Sigmoid colon (tissue), 7 donors: ENCODE data around the gene SPINK6. TPM values are rescaled to one million over a fixed set of nuclear protein-coding genes. Genes with fewer than 3 reads are reported as not detected.

ENCODE experiments used
- DNase-seq: peaks from one replicate; pipeline ENCODE4 v3.0.0-alpha.2; 2019
- H3K27ac ChIP-seq, 4 donors: fragments of 200-600 bp; sonication (generic); one replicate each; pipeline ENCODE4 v1.5.1; 2016 to 2019; ENCODE audit warnings: mild to moderate bottlenecking in 1 of 4
- H3K27me3 ChIP-seq, 3 donors: fragments of 200-600 bp; sonication (generic); one replicate each; pipeline ENCODE4 v1.5.1; 2019; ENCODE audit warnings: mild to moderate bottlenecking in 1 of 3
- H3K36me3 ChIP-seq, 4 donors: fragments of 200-600 bp; sonication (generic); one replicate each; pipeline ENCODE4 v1.5.1; 2016 to 2019
- H3K4me1 ChIP-seq, 4 donors: fragments of 200-600 bp; sonication (generic); one replicate each; pipeline ENCODE4 v1.5.1; 2017 to 2019
- H3K4me3 ChIP-seq, 4 donors: fragments of 200-600 bp; sonication (generic); one replicate each; pipeline ENCODE4 v1.5.1; 2017 to 2019; ENCODE audit warnings: mild to moderate bottlenecking in 2 of 4, moderate library complexity in 1 of 4
- H3K9me3 ChIP-seq, 4 donors: fragments of 200-600 bp in 3 of 4; sonication (generic) in 3 of 4; one replicate each; pipeline versions ENCODE4 v1.5.1 to v1.6.1; 2013 to 2019
- EP300 ChIP-seq, 4 donors: sonication (generic); formaldehyde crosslinking; IDR thresholded peaks; one replicate each; pipeline ENCODE4 v1.6.1; 2017; ENCODE audit warnings: antibody characterized with exemption in 4 of 4
- POLR2A ChIP-seq, 2 donors: fragments of 450-650 bp; IDR thresholded peaks; one replicate each; pipeline ENCODE4 v1.6.1; 2016; ENCODE audit warnings: antibody characterized with exemption in 2 of 2, mild to moderate bottlenecking in 2 of 2, moderate library complexity in 2 of 2
- POLR2AphosphoS5 ChIP-seq, 4 donors: sonication (generic); formaldehyde crosslinking; IDR thresholded peaks; one replicate each; pipeline ENCODE4 v1.6.1; 2017; ENCODE audit warnings: antibody characterized with exemption in 4 of 4
- intact Hi-C: fragments of 100-400 bp; cut with DNase I; formaldehyde crosslinking; loops from one replicate; pipeline ENCODE4 v1.15.1; 2023
- polyA plus RNA-seq, 3 donors: library from polyadenylated mRNA; stranded (reverse); fragments of 200-250 nt; gene quantifications; one replicate each; pipeline ENCODE4 v1.2.3, GENCODE V29; 2013
- small RNA-seq, 3 donors: library from RNA; depleted of rRNA; stranded (forward); fragments of <200 nt; gene quantifications; one replicate each; pipeline ENCODE3, GENCODE V24; 2016
- total RNA-seq, 4 donors: library from RNA; depleted of rRNA; stranded (reverse); fragments of >200 nt; gene quantifications; one replicate each; pipeline ENCODE4 v1.1.0, GENCODE V29; 2016
- TF ChIP-seq, protein P1 (sequence below), 4 experiments: fragments of 450-650 bp in 3 of 4; fragments of 200-600 bp in 1 of 4; IDR thresholded peaks; one replicate each; pipeline ENCODE4 v1.5.1; 2016 to 2019; ENCODE audit warnings: antibody characterized with exemption in 4 of 4, mild to moderate bottlenecking in 3 of 4, moderate library complexity in 2 of 4
- donor health status: healthy with polysubstance abuse.
- donor health status: Bipolar disorder and iron deficiency.
- donor health status: healthy.

The SPINK6 gene
- total and polyA plus RNA-seq, 7 donors, result 0.86 to 1.9 (median 0.99) TPM; not detected in 4

DNA sequence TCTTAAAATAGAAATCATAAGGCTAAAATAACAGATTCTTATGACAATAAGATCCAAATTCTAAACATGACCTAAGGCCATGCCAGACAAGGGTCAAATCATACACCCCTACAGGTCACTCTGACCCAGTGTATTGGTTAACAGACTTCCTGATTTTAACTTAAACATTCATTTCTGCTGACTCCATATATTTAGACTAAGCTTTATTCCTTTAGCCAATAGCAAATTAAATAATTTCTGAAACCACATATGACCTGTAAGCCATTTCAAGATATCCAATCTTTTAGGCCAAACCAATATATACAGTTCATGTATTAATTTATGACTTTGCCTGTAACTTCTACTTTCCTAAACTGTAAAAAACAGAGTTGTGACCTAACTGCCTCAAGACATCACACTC is 58.4 kb downstream of the SPINK6 start:
- DNase-seq, result no peak
- Histone ChIP-seq H3K9me3 (peaks cover 0 to 8% (median 3%) of the 10 kb centered on the region in 4 donors), H3K4me3 (no peak overlapping the region), H3K27me3 (no peaks in the 10 kb centered on the region), H3K27ac (no peak overlapping the region), H3K36me3 (no peaks in the 10 kb centered on the region), H3K4me1 (no peaks in the 10 kb centered on the region)
- intact Hi-C loops, result no loop called here
- TF ChIP-seq, protein P1, sequence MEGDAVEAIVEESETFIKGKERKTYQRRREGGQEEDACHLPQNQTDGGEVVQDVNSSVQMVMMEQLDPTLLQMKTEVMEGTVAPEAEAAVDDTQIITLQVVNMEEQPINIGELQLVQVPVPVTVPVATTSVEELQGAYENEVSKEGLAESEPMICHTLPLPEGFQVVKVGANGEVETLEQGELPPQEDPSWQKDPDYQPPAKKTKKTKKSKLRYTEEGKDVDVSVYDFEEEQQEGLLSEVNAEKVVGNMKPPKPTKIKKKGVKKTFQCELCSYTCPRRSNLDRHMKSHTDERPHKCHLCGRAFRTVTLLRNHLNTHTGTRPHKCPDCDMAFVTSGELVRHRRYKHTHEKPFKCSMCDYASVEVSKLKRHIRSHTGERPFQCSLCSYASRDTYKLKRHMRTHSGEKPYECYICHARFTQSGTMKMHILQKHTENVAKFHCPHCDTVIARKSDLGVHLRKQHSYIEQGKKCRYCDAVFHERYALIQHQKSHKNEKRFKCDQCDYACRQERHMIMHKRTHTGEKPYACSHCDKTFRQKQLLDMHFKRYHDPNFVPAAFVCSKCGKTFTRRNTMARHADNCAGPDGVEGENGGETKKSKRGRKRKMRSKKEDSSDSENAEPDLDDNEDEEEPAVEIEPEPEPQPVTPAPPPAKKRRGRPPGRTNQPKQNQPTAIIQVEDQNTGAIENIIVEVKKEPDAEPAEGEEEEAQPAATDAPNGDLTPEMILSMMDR (IDR thresholded peaks at IDR 0.05), result no peak
- TF ChIP-seq POLR2A (IDR thresholded peaks at IDR 0.05) (no peak), EP300 (IDR thresholded peaks at IDR 0.05) (no peak), POLR2AphosphoS5 (IDR thresholded peaks at IDR 0.05) (no peak)

Small RNAs within 50 kb of the gene (small RNA-seq; reads per million reads assigned to genes)
- 0 reads per million in 3 donors for gene HMGN1P16

Other genes starting within 250 kb of the SPINK6 start
- 1 to 10 TPM in 1 of 4 donors, under 1 TPM in 1, not detected in 2; 0.28 to 1.4 TPM for gene SPINK5, start 139.1 kb upstream of the SPINK6 start, total RNA-seq
- gene SPINK5, start 139.1 kb upstream of the SPINK6 start, polyA plus RNA-seq, result 10 to 100 TPM; 16.9 to 20.0 (median 19.8) TPM
- gene SPINK14, start 34.5 kb upstream of the SPINK6 start, total RNA-seq, result not detected
- gene SPINK14, start 34.5 kb upstream of the SPINK6 start, polyA plus RNA-seq, result not detected
- gene MARCOL, start 35.5 kb downstream of the SPINK6 start, total RNA-seq, result 1 to 10 TPM in 1 of 4 donors, not detected in 3; 1.8 TPM
- not detected for gene MARCOL, start 35.5 kb downstream of the SPINK6 start, polyA plus RNA-seq
- under 1 TPM in 1 of 4 donors, not detected in 3; 0.33 TPM for gene SPINK13, start 65.8 kb downstream of the SPINK6 start, total RNA-seq
- gene SPINK13, start 65.8 kb downstream of the SPINK6 start, polyA plus RNA-seq, result under 1 TPM in 1 of 3 donors, not detected in 2; 0.45 TPM
- gene SPINK7, start 109.4 kb downstream of the SPINK6 start, total RNA-seq, result not detected
- under 1 TPM in 1 of 3 donors, not detected in 2; 0.42 TPM for gene SPINK7, start 109.4 kb downstream of the SPINK6 start, polyA plus RNA-seq
- gene SPINK9, start 132.5 kb downstream of the SPINK6 start, total RNA-seq, result not detected
- not detected for gene SPINK9, start 132.5 kb downstream of the SPINK6 start, polyA plus RNA-seq
- 10 to 100 TPM; 46.0 to 59.6 (median 53.5) TPM for gene FBXO38, start 180.9 kb downstream of the SPINK6 start, total RNA-seq
- gene FBXO38, start 180.9 kb downstream of the SPINK6 start, polyA plus RNA-seq, result 10 to 100 TPM; 11.4 to 17.4 (median 12.7) TPM